SK-N-SH treated with all-trans-retinoic acid at 6 μM for 48 hours (cell line): ENCODE data around the gene ATP6V1C2.

Experiments used
- ARNTL ChIP-seq: fragments of 450-650 bp; formaldehyde crosslinking; IDR thresholded peaks from 2 replicates; pipeline ENCODE4 v1.5.0; 2020; ENCODE audit warnings: low read depth, mild to moderate bottlenecking, moderate library complexity, borderline replicate concordance
- BACH2 ChIP-seq: fragments of 250-450 bp; sonication (Bioruptor Pico); IDR thresholded peaks from 2 replicates; pipeline ENCODE4 v1.9.0; 2021; ENCODE audit warnings: mild to moderate bottlenecking, borderline replicate concordance
- ZNF565 ChIP-seq: fragments of 450-650 bp; formaldehyde crosslinking; conservative IDR thresholded peaks from 2 replicates; pipeline ENCODE4 v1.5.0; 2020; ENCODE audit warnings: low read depth, mild to moderate bottlenecking, moderate library complexity
- TF ChIP-seq, protein P1 (sequence below): fragments of 250-450 bp; sonication (Bioruptor Pico); IDR thresholded peaks from 2 replicates; pipeline ENCODE4 v1.8.0; 2021; ENCODE audit warnings: low read depth, mild to moderate bottlenecking, moderate library complexity, borderline replicate concordance

DNA sequence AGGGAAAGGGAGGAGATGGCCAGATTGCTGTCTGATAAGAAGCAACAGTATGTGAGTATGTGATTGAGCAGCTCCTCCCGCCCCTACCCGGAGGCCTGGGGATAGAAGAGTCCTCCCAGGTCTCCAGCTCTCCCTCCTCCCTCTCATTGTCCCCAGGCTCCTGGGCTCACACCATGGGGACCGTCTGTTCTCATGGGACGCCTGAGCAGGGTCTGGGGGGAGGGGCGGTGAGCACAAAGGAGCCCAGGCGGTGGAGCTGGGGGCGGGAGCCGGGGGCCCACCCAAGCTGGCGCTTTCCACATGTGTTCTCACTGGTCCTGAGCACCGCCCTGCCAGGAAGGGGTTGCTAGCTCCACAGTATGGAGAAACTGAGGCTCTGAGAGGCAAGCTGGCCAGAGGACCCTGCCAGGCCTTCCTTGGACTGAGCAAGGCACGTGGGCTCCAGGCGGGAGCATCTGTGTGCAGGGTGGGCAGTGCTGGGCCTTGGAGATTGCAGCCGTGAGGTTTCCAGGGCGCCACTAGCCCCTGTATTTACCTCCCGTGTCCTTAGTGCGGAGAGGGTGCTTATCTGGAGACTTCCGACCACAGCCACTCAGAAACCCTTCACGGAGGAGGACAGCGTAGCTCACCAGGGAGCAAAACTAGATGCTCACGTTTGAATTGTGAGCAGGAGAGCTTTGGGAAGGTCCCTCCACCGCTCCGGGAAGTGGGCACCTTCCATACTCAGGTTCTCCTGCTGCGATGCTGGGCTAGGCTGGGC is 53.8 kb downstream of the ATP6V1C2 start:
- TF ChIP-seq ZNF565 (CRISPR knock-in tag) (no peak), BACH2 (CRISPR knock-in tag) (no peak), ARNTL (CRISPR knock-in tag) (no peak)
- TF ChIP-seq, protein P1, sequence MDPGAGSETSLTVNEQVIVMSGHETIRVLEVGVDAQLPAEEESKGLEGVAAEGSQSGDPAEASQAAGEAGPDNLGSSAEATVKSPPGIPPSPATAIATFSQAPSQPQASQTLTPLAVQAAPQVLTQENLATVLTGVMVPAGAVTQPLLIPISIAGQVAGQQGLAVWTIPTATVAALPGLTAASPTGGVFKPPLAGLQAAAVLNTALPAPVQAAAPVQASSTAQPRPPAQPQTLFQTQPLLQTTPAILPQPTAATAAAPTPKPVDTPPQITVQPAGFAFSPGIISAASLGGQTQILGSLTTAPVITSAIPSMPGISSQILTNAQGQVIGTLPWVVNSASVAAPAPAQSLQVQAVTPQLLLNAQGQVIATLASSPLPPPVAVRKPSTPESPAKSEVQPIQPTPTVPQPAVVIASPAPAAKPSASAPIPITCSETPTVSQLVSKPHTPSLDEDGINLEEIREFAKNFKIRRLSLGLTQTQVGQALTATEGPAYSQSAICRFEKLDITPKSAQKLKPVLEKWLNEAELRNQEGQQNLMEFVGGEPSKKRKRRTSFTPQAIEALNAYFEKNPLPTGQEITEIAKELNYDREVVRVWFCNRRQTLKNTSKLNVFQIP (CRISPR knock-in tag): no peak
